Peyer's patch (tissue), 4 donors: ENCODE results near the gene LDB3.

ENCODE experiments used
- CTCF ChIP-seq, 6 experiments: fragments of 450-650 bp in 4 of 6; fragments of 200-600 bp in 2 of 6; sonication (generic) in 1 of 6; IDR thresholded peaks; one replicate each; pipeline ENCODE4 v1.5.1; 2017 to 2019; ENCODE audit warnings: antibody characterized with exemption in 6 of 6, mild to moderate bottlenecking in 3 of 6, moderate library complexity in 1 of 6
- POLR2A ChIP-seq, 2 donors: fragments of 450-650 bp; IDR thresholded peaks; one replicate each; pipeline ENCODE4 v1.5.1; 2017; ENCODE audit warnings: antibody characterized with exemption in 2 of 2, mild to moderate bottlenecking in 2 of 2, moderate library complexity in 2 of 2

DNA sequence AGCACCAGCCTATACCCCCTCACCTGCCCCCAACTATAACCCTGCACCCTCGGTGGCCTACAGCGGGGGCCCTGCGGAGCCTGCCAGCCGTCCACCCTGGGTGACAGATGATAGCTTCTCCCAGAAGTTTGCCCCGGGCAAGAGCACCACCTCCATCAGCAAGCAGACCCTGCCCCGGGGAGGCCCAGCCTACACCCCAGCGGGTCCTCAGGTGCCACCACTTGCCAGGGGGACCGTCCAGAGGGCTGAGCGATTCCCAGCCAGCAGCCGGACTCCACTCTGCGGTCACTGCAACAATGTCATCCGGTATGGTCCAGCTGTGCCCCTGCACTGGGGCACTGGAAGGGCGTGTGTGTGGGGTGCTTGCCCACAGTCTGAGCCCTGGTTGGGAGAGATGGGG is 48.2 kb downstream of the LDB3 start:
- TF ChIP-seq CTCF (IDR thresholded peaks at IDR 0.05) (no peak), POLR2A (IDR thresholded peaks at IDR 0.05) (no peak)
